ENCODE data around the gene SELENOO. TPM values are rescaled to one million over a fixed set of nuclear protein-coding genes. Genes with fewer than 3 reads are reported as not detected.

SELENOO gene
- polyA plus RNA-seq, 1 of the 3 experiments (the other 2 are of a cell fraction): 26.7 TPM

DNA sequence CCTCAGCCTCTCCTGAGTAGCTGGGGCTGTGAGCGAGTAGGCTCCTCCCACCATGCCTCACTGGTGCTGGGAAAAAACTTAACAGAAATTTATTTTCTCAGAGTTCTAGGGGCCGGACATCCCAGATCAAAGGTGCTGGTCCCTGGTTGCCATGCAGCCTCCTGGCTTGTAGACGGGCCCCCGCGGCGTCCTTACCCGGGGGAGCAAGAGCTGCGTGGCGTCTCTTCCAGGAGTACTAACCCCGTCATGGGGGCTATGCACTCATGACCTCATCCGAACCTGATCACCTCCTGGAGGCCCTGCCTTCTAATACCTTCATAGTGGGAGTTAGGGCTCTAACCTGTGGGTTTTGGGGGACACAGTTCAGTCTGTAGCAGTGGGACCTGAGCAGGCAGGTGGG, 12.5 kb upstream of the SELENOO start (continued):
- TF ChIP-seq CTCF (IDR thresholded peaks at IDR 0.05) (no peak), RCOR1 (IDR thresholded peaks at IDR 0.05; ENCODE audit: low read length) (no peak)

GRCh38 chr22:50189184-50189848, 11.5 kb upstream of the SELENOO start:
- Histone ChIP-seq H3K27me3 (ENCODE audit: insufficient read depth) (no peaks in the 10 kb centered on the region), H3K9me3 (no peaks in the 10 kb centered on the region), H3K9me2 (no peaks in the 10 kb centered on the region), H3K9ac (no peak overlapping the region), H2AFZ (ENCODE audit: low read depth) (no peak overlapping the region), H4K20me1 (ENCODE audit: insufficient read depth) (0 out of 2 replicates have a peak, but pooled peaks cover 23% of the 10 kb centered on the region), H3K4me2 (no peak overlapping the region), H3F3A (replicated peaks; ENCODE audit: insufficient read depth) (no peaks in the 10 kb centered on the region), H3K4me1 (ENCODE audit: control insufficient read depth in 1 of 2, insufficient read depth in 2 of 2, low read depth in 1 of 2, low read length in 1 of 2) (peaks cover 4 to 49% of the 10 kb centered on the region in 2 experiments; a peak in 2 of 4 replicates), H3K79me2 (ENCODE audit: insufficient read depth) (peaks cover 67% of the 10 kb centered on the region), H3K27ac (ENCODE audit: low read depth in 2 of 2, low read length in 1 of 2) (peak overlapping the region in 1 of 2 experiments; percentile 50; a peak in 1 of 4 replicates), H3K4me3 (ENCODE audit: low read depth in 2 of 2, low read length in 1 of 2) (no peak overlapping the region), H3K36me3 (replicated peaks in 1 of 2; ENCODE audit: control insufficient read depth in 1 of 2, insufficient read depth in 2 of 2, low read length in 1 of 2) (peaks cover 0 to 21% of the 10 kb centered on the region in 2 experiments)
- ChIA-PET POLR2A (no interaction called here), CTCF (interaction anchor here (0.6 to 3.8 kb wide), 10 partner anchors 10 to 477 kb away, joined by 3 to 16 read pairs (median 3); partner anchors contain the start of gene SELENOO)
- DNase-seq: no peak
- WGBS (ENCODE audit: low lambda C conversion rate): 87% methylated on average over 15 of the region's 20 CpGs
- TF ChIP-seq FOSL2 (IDR thresholded peaks at IDR 0.05; ENCODE audit: borderline replicate concordance, low read depth) (no peak), POLR2AphosphoS5 (IDR thresholded peaks at IDR 0.05; ENCODE audit: low read depth, low read length) (no peak), JUND (IDR thresholded peaks at IDR 0.05) (no peak), RFX5 (IDR thresholded peaks at IDR 0.05; ENCODE audit: low read length) (no peak), EZH2phosphoT487 (IDR thresholded peaks at IDR 0.05; ENCODE audit: borderline replicate concordance, low read depth) (no peak), EP300 (IDR thresholded peaks at IDR 0.05; ENCODE audit: borderline replicate concordance in 1 of 2, low read depth in 1 of 2, low read length in 1 of 2) (no peak), RAD21 (IDR thresholded peaks at IDR 0.05; ENCODE audit: low read length) (no peak), CHD2 (IDR thresholded peaks at IDR 0.05; ENCODE audit: low read length, partially characterized antibody) (no peak), NFIC (IDR thresholded peaks at IDR 0.05; ENCODE audit: borderline replicate concordance) (no peak), TAF1 (IDR thresholded peaks at IDR 0.05; ENCODE audit: borderline replicate concordance, low read depth, low read length) (no peak), FOXJ3 (CRISPR knock-in tag; IDR thresholded peaks at IDR 0.05) (no peak), MXI1 (IDR thresholded peaks at IDR 0.05; ENCODE audit: low read depth, low read length) (no peak), USF2 (IDR thresholded peaks at IDR 0.05; ENCODE audit: borderline replicate concordance, low read depth, low read length) (no peak), YY1 (IDR thresholded peaks at IDR 0.05; ENCODE audit: low read depth) (no peak), MAX (IDR thresholded peaks at IDR 0.05; ENCODE audit: low read depth) (no peak)
- TF ChIP-seq, protein P1, sequence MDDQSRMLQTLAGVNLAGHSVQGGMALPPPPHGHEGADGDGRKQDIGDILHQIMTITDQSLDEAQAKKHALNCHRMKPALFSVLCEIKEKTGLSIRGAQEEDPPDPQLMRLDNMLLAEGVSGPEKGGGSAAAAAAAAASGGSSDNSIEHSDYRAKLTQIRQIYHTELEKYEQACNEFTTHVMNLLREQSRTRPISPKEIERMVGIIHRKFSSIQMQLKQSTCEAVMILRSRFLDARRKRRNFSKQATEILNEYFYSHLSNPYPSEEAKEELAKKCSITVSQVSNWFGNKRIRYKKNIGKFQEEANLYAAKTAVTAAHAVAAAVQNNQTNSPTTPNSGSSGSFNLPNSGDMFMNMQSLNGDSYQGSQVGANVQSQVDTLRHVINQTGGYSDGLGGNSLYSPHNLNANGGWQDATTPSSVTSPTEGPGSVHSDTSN (IDR thresholded peaks at IDR 0.05): no peak
- TF ChIP-seq, protein P2, sequence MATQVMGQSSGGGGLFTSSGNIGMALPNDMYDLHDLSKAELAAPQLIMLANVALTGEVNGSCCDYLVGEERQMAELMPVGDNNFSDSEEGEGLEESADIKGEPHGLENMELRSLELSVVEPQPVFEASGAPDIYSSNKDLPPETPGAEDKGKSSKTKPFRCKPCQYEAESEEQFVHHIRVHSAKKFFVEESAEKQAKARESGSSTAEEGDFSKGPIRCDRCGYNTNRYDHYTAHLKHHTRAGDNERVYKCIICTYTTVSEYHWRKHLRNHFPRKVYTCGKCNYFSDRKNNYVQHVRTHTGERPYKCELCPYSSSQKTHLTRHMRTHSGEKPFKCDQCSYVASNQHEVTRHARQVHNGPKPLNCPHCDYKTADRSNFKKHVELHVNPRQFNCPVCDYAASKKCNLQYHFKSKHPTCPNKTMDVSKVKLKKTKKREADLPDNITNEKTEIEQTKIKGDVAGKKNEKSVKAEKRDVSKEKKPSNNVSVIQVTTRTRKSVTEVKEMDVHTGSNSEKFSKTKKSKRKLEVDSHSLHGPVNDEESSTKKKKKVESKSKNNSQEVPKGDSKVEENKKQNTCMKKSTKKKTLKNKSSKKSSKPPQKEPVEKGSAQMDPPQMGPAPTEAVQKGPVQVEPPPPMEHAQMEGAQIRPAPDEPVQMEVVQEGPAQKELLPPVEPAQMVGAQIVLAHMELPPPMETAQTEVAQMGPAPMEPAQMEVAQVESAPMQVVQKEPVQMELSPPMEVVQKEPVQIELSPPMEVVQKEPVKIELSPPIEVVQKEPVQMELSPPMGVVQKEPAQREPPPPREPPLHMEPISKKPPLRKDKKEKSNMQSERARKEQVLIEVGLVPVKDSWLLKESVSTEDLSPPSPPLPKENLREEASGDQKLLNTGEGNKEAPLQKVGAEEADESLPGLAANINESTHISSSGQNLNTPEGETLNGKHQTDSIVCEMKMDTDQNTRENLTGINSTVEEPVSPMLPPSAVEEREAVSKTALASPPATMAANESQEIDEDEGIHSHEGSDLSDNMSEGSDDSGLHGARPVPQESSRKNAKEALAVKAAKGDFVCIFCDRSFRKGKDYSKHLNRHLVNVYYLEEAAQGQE (IDR thresholded peaks at IDR 0.05; ENCODE audit: low read depth, low read length): no peak
